Stimulated activated CD4-positive, alpha-beta T cell treated with anti-CD3 and anti-CD28 coated beads, Interleukin-1b, Interleukin-23, amount 100 ng/mL, for 1 hour (primary cell): ENCODE data around the gene C10orf67.

Experiments
- DNase-seq, 2 donors: peaks; one replicate each; pipeline ENCODE4 v3.0.0-alpha.2; 2020; ENCODE audit warnings: low read depth in 2 of 2

The C10orf67 gene

DNA sequence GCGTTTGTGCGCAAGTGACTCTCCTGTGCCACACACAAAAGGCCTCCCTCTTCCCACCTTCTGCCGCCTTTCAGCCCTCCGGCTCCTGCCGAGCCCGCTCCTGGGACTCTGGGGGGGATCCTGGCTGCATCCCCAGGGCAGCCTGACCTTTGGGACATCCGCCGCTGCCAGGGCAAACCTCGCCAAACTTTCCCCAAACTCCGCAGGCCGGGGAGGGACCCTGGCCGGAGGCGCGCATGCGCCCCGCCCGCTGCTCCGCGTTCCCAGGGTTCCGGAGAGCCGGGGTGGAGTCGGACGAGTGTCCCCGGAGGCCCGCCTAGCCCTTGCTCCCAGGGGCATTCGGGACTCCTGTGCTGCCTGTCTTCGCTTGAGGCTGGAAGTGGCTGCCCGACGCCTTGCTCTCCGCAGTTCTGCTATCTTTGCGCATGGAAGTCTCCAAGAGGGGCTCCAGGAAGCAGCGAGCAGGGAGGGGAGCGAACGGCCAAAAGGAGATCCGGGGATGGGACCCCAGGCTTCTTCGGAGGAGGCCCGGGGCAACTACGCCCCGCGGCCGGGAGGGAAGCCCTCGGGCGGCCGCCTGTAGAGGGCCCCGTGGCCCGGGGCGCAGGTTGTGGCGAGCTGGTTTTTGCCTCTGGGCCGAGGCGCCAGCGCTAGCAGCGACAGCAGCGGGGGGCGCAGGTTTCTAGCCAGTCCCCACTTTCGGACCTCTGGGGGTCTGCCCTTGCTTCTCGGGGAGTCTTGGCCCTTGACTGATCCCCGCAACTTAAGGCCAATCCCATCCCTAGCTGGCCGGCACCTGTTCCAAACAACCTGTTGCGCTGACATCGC is 145.4 kb downstream of the C10orf67 start:
- DNase-seq: no peak

DNA sequence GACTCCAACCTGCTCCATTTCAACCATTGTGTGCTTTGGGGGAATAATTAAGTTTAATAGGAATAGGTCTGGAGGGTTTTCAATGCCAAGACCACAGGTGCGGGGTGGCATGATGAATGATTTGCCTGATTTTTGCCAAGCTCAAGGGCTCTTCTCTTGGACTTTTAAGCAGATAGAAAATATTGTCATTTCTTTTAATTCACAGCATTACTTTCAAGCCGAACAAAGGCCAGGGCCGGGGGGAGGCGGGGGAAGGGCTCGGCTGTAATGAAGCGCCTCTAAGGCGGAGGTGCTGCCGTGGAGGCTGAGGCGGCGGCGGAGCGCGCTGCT is 146.0 kb downstream of the C10orf67 start:
- DNase-seq: no peak

DNA sequence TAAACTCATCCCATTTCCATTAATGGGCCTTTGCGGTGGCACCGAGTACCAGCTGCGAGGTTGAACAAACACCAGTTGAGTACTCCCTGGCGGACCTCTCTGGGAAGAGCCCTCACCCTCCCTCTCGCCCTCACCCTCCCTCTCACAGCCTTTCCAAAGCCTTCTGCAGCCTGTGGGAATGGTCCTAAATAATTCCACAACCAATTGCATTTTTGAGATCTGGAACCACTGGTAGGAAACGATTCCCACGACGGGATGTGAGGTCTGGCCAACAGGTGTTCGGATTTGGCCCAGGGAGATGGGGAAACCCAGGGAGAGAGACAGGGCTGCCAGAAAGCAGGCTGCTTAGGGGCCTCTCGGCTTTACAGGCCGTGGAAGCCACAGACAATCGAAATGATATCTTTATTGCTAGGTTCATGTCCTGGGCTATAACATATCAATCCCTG is 147.2 kb downstream of the C10orf67 start:
- no peak for DNase-seq

DNA sequence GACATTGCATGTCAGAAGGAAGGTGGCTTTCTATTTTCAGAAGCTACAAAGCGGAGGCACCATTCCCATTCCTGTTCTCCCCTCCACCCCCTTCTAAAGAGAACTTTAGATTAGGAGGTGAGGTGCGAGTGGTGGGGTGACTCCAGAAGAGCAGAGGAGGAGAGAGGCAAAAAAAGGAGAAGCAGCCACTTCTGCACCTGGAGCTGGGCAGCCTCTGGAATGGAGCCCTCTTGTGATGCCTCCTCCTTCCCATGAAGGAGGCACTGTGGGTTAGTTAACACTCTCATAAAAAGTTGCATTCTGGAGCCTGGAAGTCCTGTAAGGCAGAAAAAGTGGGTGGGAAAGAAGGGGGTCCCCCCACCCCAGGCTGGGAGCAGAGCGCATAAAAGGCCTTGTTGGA is 147.7 kb downstream of the C10orf67 start:
- DNase-seq: no peak

DNA sequence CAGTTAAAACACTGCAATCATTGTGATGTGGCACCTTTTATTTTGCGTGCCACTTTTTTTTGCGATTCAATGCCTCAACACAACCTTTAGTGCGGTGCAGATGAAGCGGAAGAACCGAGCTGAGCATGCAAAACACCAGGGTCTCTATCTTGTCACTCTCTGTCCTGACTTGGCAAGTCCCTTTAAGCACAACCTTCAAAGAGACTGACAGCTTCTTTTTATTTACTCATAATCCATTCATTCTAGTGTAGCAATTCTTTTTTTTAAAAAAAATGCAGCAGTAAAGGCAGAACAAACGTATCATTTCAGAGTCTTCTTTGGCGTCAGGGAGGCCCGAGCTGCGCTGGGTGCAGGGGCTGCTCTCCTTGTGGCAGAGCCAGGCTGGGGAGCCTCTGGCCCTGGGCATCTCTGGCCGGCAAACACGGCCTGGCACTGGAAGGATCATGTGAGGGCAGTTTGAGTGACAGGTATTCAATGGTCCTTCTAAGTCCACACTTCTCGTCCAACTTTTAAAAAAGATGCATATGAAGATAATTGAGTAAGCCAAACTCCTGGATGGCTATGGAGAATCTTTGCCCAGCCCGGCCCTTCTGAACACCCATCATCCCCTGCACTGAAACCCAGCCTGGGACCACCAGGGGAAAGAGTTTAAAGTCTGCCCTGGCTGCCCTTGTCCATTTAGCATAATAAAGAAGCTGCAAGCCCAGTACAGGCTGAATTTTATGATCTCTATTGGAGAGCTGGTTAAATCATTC is 148.6 kb downstream of the C10orf67 start:
- DNase-seq: no peak

DNA sequence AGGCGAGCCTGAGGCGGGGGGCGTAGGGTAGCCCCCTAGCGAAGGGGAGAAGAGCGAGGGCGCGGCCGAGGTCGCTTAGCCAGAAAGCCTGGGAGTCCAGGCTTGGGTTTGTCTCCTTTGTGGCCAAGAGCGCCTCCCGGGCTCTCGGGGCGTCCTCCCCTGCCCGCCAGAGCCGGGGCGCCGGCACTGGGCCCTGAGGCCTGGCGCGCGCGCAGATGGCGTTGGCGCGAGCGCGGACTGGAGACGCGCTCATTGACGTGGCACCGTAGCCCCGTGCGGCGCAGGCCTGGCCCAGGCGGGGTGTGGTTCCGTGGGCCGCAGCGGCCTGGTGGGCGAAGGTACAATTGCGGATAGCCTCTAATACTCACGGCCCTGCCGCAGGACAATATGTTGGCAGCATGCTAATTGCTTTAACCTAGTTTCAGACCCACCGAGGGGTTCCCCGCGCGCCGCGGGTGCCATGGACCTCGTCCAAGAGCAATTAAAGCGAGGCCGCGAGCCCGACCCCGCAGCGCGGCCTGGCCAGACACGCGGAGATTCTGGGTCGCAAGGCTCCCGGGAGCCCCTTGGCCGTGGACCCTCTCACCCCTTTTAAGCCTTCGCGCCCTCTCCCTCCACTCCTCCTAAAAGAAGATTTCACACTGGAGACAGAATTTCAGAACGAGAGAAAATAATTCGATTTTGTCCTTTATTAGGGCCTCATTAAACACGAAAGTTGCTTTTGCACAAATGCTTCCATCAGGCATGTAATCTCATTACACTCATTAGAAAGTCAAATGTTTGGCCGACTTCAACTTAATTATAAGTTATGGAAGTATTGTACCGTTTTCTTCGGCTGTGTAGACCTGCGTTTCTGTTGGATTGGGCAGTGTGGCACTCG is 149.4 kb downstream of the C10orf67 start:
- DNase-seq: no peak

DNA sequence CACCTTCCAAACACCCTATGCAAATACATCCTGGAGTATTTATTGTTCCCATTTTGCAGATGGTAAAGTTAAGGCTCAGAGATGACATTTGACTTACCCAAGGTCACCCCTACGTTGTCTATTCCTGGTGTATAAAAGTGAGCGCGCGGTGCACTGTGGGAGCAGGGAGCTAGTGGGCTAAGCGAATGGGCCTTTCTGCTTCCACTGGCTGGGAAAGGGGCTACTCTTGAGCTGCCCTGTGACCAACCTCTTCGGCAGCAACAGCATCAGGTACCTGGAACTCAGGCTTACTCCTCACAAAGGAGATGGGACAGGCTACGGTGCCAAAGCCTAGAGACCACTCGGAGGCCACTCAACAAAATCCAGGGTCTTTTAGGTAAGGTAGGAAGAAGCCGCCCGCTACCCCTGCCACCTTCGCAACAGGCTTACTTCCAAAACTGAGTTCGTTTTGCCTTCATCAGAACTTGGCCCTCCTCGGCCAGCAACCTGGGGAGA is 150.1 kb downstream of the C10orf67 start:
- DNase-seq: no peak

DNA sequence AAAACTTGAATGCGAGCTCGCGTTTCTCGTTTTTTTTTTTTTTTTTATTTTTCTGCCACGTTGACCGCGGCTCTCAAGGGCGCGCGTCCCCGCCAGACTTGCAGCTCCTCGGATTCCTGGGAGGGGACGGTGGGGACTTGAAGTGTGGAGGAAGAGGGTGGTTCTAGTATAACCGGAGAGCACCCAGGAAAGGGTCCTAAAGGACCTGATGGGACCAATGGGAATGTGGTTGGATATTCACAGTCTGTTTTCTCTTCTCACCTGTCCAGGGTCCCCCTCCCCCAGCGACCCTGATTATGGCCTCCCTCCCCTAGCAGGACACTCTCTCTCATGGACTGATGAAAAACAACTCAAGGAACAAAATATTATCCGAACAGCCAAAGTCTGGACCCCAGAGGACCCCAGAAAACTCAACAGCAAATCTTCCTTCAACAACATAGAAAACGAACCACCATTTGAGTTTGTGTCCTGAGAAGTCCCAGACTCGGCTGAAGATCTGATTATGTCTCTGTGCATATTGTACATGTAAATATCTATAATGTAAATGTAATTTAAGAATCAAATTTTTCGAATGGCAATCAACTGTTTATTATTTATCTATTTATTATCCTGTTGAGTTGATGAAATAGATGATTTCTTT is 151.0 kb downstream of the C10orf67 start:
- no peak for DNase-seq

DNA sequence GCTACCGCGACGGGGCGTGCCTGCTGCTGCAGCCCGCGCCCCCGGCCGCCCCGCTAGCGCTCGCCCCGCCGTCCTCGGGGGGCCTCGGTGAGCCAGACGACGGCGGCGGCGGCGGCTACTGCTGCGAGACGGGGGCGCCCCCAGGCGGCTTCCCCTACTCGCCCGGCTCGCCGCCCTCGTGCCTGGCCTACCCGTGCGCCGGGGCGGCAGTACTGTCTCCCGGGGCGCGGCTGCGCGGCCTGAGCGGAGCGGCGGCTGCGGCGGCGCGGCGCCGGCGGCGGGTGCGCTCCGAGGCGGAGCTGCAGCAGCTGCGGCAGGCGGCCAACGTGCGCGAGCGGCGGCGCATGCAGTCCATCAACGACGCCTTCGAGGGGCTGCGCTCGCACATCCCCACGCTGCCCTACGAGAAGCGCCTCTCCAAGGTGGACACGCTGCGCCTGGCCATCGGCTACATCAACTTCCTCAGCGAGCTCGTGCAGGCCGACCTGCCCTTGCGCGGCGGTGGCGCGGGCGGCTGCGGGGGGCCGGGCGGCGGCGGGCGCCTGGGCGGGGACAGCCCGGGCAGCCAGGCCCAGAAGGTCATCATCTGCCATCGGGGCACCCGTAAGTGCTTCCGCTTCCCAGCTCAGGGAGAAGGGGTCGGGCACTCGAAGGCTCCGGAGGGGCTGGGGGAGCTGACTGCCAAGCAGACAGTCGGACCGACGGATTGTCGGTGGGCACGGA is 151.7 kb downstream of the C10orf67 start:
- DNase-seq: no peak

DNA sequence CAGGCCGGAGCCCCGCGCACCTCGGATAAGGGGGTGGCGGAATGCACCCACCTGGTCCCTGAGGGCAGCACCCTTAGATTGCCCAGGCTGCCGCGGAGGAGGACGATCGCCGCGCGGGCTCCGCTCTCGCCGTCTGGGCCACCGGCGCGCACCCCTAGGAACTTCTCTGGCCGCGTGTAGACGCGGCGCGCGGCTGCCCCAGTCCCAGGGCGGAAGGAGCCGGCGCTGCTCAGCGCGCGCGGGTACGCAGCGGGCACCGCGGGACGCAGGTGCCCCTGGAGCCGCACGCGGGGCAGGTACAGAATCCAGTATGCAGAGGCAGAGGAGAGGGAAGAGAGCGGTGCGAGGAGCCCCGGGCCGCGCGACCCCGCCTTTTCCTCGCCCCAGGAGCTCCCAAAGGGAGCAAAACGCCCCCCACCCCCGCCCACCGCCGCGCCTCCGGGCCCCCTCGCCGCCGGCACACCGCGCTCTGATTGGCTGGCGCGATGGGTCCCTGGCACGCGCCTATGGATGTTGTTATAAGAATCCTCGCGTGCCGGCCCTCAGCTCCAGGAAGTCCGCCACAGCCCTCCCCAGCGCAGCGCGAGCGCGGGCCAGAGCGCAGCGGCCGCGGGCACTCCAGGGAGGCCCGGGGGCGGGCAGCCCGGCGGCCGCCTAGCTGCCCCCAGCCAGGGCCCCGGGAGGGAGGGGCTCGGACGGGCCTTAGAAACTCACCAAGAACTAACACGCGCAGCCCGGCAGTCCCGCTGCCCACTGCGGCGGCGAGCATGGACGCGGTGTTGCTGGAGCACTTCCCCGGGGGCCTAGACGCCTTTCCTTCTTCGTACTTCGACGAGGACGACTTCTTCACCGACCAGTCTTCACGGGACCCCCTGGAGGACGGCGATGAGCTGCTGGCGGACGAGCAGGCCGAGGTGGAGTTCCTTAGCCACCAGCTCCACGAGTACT is 152.6 kb downstream of the C10orf67 start, which contains the start of gene PTF1A:
Gene PTF1A (plus strand): TSS at position 549 of the 948 bp plus-strand sequence. CDS start 219 bp downstream, at position 768.
- DNase-seq: no peak

DNA sequence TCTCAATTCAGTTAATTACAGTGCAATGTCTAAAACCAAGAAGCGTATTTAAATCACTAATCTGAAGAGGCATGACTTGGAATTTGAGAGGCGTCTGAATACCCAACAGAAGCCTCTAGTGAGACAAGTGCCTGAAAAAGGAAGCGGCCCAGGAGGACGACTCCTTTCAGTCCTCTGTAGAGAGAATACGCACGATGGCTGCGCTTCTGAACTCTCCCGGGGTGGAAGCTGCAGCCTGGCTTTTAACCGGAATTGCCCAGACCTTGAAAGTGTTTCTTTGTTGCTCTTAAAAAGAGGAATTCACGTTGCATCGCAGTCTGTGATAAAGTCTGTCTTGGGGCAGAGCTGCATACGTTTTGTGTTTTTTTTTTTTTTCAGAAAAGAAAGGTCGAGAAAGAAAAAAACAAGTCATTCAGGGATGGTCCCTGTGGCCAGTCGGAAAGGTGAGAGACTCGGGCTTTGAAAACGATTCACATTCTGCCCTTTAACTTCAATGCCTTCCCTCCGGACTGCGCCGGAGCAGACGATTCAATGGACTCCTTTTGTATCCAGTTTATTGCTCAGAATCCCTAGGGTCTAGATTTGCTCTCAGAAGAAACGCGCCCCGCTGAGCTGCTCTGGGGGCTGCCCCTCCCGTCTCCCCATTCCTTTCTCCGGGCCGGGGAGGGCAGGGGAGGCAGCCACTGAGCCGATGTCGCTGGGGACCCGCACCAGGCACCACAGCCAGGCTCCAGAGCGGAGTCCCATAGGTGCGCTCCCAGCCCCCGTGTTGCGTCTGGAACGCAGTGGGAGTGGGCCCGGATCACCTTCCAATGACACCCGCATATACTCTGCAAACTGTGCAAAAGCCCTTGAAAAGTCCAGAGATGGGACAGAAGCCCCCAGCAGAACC is 153.5 kb downstream of the C10orf67 start:
- DNase-seq: no peak

DNA sequence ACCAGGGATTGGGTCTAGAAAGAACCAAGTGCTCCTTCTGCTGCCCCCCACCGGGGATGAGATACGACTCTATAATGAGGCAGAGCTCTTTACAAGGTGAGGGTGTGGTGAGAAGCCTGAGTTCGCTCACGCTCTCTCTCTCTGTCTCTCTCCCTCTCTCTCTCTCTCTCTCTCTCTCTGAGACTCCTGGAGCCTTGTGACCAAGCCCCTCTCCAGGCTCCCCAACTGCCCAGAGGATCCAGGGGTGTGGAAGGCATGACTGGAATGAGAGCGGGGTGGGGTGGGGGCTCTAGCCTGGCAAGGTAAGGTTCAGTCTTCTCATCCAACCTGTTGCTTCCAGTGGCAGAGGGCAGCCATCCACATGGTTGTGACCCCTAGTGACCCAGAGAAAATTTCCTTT is 155.6 kb downstream of the C10orf67 start:
- DNase-seq: no peak

DNA sequence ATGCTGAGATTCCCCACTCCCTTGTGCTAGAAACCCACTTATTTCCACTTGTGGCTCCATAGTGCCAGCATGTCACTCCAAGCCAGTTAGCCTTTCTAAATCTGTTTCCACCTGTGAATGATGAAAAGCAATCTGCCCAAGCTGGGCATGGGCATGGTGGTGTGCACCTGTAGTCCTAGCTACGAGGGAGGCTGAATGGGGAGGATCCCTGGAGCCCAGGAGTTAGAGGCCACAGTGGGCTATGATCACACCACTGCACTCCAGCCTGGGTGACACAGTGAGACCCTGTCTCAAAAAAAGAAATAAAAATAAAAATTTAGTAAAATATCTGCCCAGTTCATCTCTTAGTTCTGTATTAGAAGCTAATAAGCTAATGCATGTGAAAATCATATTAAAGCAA is 157.4 kb downstream of the C10orf67 start:
- DNase-seq: no peak

DNA sequence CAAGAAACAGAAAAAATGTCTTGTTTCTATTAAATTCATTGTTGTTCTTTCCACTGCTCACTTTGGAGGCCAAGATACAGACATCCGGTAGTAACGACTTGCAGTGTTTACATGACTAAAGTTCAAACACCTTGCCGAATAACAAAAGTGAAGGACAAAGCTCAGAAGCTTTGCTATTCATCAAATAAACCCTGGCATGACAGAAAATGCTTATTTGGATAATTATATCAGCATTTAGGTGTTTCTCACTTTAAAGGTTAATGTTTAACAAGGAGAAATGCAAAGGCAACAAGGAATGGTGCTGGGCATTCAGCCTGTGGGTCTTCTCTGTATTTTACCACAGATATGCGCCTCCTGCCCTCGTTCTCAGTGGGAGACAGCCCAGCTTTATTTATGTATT is 157.9 kb downstream of the C10orf67 start:
- DNase-seq: no peak

DNA sequence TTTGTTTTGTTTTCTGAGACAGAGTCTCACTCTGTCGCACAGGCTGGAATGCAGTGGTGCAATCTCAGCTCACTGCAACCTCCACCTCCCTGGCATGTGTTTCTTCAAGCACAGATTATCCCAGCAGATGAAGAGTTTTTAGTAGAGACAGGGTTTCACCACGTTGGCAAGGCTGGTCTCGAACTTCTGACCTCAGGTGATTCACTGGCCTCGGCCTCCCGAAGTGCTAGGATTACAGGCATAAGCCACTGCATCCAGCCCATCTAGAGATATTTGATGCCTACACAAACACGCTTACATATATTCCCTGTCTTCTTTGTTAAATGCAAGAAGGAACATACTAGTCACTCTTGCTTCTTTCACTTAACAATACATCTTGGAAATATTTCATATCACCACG is 158.4 kb downstream of the C10orf67 start:
- no peak for DNase-seq

DNA sequence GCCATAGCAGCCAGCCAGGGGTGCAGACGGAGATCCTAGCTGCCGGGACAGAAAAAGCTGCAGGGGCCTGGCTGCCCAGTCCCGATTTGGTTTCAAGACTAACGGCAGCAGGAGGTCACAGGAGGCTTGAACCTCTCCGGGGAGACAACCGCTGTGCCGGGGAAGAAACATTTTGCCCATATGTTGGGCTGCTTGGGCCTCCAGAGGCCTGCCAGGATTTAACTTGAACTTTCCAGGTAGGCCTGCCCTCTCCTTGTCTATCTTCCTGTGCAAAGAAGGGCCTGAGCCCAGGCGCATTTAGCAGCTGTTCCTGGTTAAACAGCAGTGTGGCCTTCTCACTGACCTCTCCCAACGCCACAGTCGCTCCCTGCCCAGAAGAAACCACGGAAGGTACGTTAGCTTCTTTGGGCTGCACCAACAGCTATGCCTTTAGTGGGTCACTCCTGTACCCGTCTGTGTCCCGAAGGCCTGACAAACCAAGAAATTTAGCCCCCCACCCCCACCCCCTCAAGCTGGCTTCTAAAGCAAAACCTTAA is 169.6 kb downstream of the C10orf67 start:
- no peak for DNase-seq

DNA sequence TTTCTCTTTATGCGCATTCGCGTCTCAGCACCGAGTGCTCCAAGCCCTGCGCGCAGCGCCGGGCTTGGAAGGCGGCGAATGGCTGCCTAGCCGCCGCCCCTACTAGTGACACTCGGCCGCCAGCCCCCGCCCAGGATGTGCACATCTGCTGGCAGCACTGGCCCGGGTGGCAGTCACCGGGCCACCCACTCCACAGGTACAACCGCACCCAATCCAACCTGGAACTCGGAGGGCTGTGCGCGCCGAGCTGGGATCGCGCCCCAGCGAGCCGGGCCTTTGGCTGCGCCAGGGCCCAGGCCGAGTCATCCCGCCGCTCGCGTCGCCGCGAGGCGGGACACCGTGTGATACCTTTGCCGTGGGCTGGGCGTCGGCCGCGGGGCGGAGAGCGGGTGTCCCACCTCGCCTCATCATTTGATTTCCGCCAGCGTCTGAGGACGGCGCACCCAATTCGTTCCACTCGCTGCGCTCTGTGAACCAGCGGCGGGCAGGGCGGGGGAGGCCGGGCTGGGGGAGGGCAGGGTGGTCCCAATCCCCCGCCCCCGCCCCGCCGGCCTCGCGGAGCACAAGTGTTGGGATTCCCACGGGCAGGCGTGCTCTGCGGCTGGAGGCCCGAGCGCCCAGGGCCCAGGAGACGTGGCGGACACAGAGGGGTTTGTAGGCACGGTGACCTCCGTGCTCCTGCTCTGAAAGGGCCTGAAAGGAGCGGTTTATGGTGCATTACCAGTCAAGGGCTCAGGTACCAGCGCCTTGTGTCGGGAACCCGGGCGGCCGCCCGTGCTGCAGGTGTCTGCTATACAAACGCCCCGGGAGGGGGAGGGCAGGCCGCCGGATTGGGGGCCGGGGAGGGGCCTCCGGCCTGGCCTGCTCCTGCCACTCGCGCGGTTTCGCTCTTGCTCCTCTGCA is 170.3 kb downstream of the C10orf67 start:
- DNase-seq: no peak
